Measurements from ENCODE around the gene EQTN. TPM values are rescaled to one million over a fixed set of nuclear protein-coding genes. Genes with fewer than 3 reads are reported as not detected.

EQTN gene
- total and polyA plus RNA-seq, 2 of the 13 experiments (the other 11 are each of a cell fraction or from before 2014, with no cell fraction given), result not detected

DNA sequence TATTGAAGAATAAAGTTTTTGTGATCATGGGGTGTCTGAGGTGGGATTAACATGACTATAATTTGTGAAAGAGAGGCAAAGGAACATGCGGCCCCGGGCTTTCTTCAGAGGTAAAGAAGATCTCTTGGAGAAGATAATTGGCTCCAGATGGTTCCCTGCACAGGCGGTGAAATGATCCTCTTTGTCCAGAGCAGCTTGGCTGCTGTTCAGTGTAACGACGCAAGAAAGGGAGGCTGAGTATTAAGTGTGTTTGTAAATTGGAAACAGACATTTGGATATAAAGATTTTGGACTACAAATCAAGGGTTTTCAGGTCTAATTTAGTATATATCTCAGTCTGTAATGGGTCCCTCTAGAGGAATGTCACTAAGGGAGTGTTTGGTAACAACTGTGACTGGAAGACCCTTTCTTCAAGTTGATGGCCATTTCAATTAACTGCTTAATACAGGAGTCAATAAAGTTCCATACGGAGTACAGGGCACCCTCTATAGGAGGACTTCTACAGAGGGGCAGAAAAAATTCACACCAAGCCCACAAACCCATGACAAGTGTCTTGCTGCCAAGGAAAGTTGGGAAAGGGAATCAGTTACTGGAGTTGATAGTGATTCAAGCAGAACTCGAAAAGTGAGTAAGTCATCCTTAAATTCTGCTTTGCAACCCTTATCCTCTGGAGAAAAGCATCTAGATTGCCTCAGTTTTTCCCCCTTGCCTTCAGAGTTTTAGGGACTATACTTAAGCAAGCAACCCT, 4.1 kb downstream of the EQTN start:
- TF ChIP-seq NFE2L2 (IDR thresholded peaks at IDR 0.05; ENCODE audit: low read length) (no peak), ZNF629 (CRISPR knock-in tag; conservative IDR thresholded peaks at IDR 0.05) (no peak), ELF3 (CRISPR knock-in tag; IDR thresholded peaks at IDR 0.05) (no peak), ZNF3 (CRISPR knock-in tag; IDR thresholded peaks at IDR 0.05) (no peak), ZNF562 (CRISPR knock-in tag; IDR thresholded peaks at IDR 0.05; ENCODE audit: borderline replicate concordance) (no peak), GATA4 (IDR thresholded peaks at IDR 0.05; ENCODE audit: borderline replicate concordance, low read depth) (no peak), SAFB2 (CRISPR knock-in tag; IDR thresholded peaks at IDR 0.05; ENCODE audit: borderline replicate concordance, low read depth) (no peak)
- TF ChIP-seq, protein P1, sequence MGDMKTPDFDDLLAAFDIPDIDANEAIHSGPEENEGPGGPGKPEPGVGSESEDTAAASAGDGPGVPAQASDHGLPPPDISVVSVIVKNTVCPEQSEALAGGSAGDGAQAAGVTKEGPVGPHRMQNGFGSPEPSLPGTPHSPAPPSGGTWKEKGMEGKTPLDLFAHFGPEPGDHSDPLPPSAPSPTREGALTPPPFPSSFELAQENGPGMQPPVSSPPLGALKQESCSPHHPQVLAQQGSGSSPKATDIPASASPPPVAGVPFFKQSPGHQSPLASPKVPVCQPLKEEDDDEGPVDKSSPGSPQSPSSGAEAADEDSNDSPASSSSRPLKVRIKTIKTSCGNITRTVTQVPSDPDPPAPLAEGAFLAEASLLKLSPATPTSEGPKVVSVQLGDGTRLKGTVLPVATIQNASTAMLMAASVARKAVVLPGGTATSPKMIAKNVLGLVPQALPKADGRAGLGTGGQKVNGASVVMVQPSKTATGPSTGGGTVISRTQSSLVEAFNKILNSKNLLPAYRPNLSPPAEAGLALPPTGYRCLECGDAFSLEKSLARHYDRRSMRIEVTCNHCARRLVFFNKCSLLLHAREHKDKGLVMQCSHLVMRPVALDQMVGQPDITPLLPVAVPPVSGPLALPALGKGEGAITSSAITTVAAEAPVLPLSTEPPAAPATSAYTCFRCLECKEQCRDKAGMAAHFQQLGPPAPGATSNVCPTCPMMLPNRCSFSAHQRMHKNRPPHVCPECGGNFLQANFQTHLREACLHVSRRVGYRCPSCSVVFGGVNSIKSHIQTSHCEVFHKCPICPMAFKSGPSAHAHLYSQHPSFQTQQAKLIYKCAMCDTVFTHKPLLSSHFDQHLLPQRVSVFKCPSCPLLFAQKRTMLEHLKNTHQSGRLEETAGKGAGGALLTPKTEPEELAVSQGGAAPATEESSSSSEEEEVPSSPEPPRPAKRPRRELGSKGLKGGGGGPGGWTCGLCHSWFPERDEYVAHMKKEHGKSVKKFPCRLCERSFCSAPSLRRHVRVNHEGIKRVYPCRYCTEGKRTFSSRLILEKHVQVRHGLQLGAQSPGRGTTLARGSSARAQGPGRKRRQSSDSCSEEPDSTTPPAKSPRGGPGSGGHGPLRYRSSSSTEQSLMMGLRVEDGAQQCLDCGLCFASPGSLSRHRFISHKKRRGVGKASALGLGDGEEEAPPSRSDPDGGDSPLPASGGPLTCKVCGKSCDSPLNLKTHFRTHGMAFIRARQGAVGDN (CRISPR knock-in tag; IDR thresholded peaks at IDR 0.05), result no peak
- TF ChIP-seq, protein P2, sequence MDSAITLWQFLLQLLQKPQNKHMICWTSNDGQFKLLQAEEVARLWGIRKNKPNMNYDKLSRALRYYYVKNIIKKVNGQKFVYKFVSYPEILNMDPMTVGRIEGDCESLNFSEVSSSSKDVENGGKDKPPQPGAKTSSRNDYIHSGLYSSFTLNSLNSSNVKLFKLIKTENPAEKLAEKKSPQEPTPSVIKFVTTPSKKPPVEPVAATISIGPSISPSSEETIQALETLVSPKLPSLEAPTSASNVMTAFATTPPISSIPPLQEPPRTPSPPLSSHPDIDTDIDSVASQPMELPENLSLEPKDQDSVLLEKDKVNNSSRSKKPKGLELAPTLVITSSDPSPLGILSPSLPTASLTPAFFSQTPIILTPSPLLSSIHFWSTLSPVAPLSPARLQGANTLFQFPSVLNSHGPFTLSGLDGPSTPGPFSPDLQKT (CRISPR knock-in tag; IDR thresholded peaks at IDR 0.05; ENCODE audit: borderline replicate concordance), result no peak
- TF ChIP-seq, protein P3, sequence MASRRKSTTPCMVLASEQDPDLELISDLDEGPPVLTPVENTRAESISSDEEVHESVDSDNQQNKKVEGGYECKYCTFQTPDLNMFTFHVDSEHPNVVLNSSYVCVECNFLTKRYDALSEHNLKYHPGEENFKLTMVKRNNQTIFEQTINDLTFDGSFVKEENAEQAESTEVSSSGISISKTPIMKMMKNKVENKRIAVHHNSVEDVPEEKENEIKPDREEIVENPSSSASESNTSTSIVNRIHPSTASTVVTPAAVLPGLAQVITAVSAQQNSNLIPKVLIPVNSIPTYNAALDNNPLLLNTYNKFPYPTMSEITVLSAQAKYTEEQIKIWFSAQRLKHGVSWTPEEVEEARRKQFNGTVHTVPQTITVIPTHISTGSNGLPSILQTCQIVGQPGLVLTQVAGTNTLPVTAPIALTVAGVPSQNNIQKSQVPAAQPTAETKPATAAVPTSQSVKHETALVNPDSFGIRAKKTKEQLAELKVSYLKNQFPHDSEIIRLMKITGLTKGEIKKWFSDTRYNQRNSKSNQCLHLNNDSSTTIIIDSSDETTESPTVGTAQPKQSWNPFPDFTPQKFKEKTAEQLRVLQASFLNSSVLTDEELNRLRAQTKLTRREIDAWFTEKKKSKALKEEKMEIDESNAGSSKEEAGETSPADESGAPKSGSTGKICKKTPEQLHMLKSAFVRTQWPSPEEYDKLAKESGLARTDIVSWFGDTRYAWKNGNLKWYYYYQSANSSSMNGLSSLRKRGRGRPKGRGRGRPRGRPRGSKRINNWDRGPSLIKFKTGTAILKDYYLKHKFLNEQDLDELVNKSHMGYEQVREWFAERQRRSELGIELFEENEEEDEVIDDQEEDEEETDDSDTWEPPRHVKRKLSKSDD (CRISPR knock-in tag; IDR thresholded peaks at IDR 0.05; ENCODE audit: low read depth), result no peak
- H3K4me2 ChIP-seq (ENCODE audit: low read depth, low read length), result no peak overlapping the region
- no peaks in the 10 kb centered on the region for H3K79me2 ChIP-seq (ENCODE audit: insufficient read depth, low read length)
- no peak overlapping the region for H3K27ac ChIP-seq (ENCODE audit: extremely low read length, insufficient read depth, low read length)
- WGBS (ENCODE audit: low lambda C conversion rate), result 10% methylated on average over 7 of the region's 7 CpGs
- no peaks in the 10 kb centered on the region for H3K4me1 ChIP-seq (ENCODE audit: insufficient read depth, low read length)
- DNase-seq (ENCODE audit: low spot score) (no peak), FAIRE-seq (no peak), ATAC-seq (no peak)
- ChIA-PET POLR2A (no interaction called here), CTCF (ENCODE audit: low intra/inter-chr PET ratio, low total read pairs) (no interaction called here)
- no peak overlapping the region for H3K4me3 ChIP-seq (replicated peaks in 1 of 3; ENCODE audit: insufficient read depth in 1 of 3, low read depth in 2 of 3, low read length in 3 of 3)
- in situ Hi-C loops (cut with HindIII; ENCODE audit: extremely low pct_ligation_motif_present, low pct_unique_long_range_greater_than_20kb) (no loop called here), intact Hi-C loops (cut with micrococcal nuclease; ENCODE audit: unreplicated experiment) (no loop called here)
- no peak overlapping the region for H3K9ac ChIP-seq (ENCODE audit: insufficient read depth, low read depth, low read length)
- BruUV-seq (replicated peaks), result no TSS peak
- peaks cover 0 to 6% of the 10 kb centered on the region in 2 experiments; a peak in 1 of 5 replicates for H3K27me3 ChIP-seq (ENCODE audit: control insufficient read depth in 1 of 2, insufficient read depth in 2 of 2, low read length in 2 of 2)
- H3K9me3 ChIP-seq (ENCODE audit: low read length), result no peaks in the 10 kb centered on the region
- H2AFZ ChIP-seq (ENCODE audit: low read length), result no peak overlapping the region
- H4K20me1 ChIP-seq (ENCODE audit: insufficient read depth, low read length), result no peaks in the 10 kb centered on the region
- no peaks in the 10 kb centered on the region for H3K36me3 ChIP-seq (replicated peaks in 1 of 2; ENCODE audit: control insufficient read depth in 1 of 2, insufficient read depth in 2 of 2, low read length in 2 of 2)

All from HepG2 (cell line).